OCI-LY3 (cell line): ENCODE data around the gene MEX3D.

Experiments used
- H2AFZ ChIP-seq: fragments of 200-600, 300-600 bp; shearing (Covaris generic); 2 replicates; pipeline ENCODE4 v1.6.0; 2014; ENCODE audit warnings: antibody characterized with exemption, low read depth, low read length
- H3K27ac ChIP-seq: fragments of 200-600, 300-600 bp; sonication (generic); 2 replicates; pipeline ENCODE4 v1.5.1; 2014; ENCODE audit warnings: mild to moderate bottlenecking, low read length, moderate library complexity, mixed read lengths
- H3K27me3 ChIP-seq: fragments of 200-600, 300-600 bp; sonication (generic); 2 replicates; pipeline ENCODE4 v1.6.1; 2014; ENCODE audit warnings: low read depth, low read length, mixed read lengths
- H3K36me3 ChIP-seq: fragments of 200-600, 300-600 bp; sonication (generic); replicated peaks from 2 replicates; pipeline ENCODE3; 2014; ENCODE audit warnings: low read depth, low read length, mixed read lengths
- H3K4me1 ChIP-seq: fragments of 300-600, 200-600 bp; sonication (generic); 2 replicates; pipeline ENCODE4 v1.6.1; 2014; ENCODE audit warnings: low read length, mixed read lengths
- H3K4me2 ChIP-seq: fragments of 200-600, 300-600 bp; sonication (generic); 2 replicates; pipeline ENCODE4 v1.6.1; 2014; ENCODE audit warnings: low read length, mixed read lengths
- H3K4me3 ChIP-seq: fragments of 300-600, 200-600 bp; sonication (generic); 2 replicates; pipeline ENCODE4 v1.5.1; 2014; ENCODE audit warnings: antibody characterized with exemption, mild to moderate bottlenecking, low read length, moderate library complexity
- H3K79me2 ChIP-seq: fragments of 300-600, 200-600 bp; shearing (Covaris generic); 2 replicates; pipeline ENCODE4 v1.6.1; 2014; ENCODE audit warnings: mild to moderate bottlenecking, low read length, mixed read lengths
- H3K9ac ChIP-seq: fragments of 300-600, 200-600 bp; shearing (Covaris generic); 2 replicates; pipeline ENCODE4 v1.6.0; 2014; ENCODE audit warnings: mild to moderate bottlenecking, low read length, moderate library complexity
- H3K9me3 ChIP-seq: fragments of 200-600, 300-600 bp; shearing (Covaris generic); 2 replicates; pipeline ENCODE4 v1.6.1; 2014; ENCODE audit warnings: low read length, mixed read lengths; ENCODE audit not compliant: insufficient read depth
- H4K20me1 ChIP-seq: fragments of 200-600, 300-600 bp; sonication (generic); 2 replicates; pipeline ENCODE4 v1.6.1; 2016; ENCODE audit warnings: low read length, mixed read lengths; ENCODE audit not compliant: insufficient read depth
- EZH2phosphoT487 ChIP-seq: fragments of 200-600 bp; shearing (Covaris generic); IDR thresholded peaks from 2 replicates; pipeline ENCODE4 v1.6.1; 2018; ENCODE audit warnings: antibody characterized with exemption, mixed run types, low read depth
- TF ChIP-seq, protein P1 (sequence below): fragments of 200-600, 300-600 bp; sonication (generic); IDR thresholded peaks from 2 replicates; pipeline ENCODE4 v1.5.1; 2014; ENCODE audit warnings: antibody characterized with exemption, low read length, low read depth

The MEX3D gene

DNA sequence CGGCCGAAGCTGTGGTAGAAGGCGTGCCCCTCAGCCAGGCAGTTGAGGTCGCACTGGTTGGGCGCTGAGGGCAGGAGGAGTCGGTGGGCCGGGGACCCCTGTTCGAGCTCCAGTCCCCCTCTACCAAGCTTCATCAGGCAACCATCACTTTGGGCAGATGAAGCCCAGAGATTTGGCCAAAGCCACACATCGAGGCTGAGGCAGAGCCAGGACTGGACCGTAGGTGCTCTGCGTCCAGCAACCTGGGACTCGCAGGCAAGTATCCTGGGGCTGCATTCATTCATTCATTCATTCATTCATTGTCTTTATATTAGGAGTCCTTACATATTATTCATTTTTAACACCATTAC, 59.6 kb downstream of the MEX3D start:
- no peaks in the 10 kb centered on the region for H3K36me3 ChIP-seq
- H3K4me3 ChIP-seq = no peak overlapping the region
- no peaks in the 10 kb centered on the region for H3K9me3 ChIP-seq
- no peak overlapping the region for H3K9ac ChIP-seq
- H2AFZ ChIP-seq = no peak overlapping the region
- H3K27me3 ChIP-seq = peaks cover 4% of the 10 kb centered on the region; the same call in 1 of the 2 replicates
- no peak overlapping the region for H3K27ac ChIP-seq
- no peaks in the 10 kb centered on the region for H3K79me2 ChIP-seq
- no peaks in the 10 kb centered on the region for H4K20me1 ChIP-seq
- H3K4me2 ChIP-seq = no peak overlapping the region
- TF ChIP-seq EZH2phosphoT487 = no peak
- TF ChIP-seq, protein P1, sequence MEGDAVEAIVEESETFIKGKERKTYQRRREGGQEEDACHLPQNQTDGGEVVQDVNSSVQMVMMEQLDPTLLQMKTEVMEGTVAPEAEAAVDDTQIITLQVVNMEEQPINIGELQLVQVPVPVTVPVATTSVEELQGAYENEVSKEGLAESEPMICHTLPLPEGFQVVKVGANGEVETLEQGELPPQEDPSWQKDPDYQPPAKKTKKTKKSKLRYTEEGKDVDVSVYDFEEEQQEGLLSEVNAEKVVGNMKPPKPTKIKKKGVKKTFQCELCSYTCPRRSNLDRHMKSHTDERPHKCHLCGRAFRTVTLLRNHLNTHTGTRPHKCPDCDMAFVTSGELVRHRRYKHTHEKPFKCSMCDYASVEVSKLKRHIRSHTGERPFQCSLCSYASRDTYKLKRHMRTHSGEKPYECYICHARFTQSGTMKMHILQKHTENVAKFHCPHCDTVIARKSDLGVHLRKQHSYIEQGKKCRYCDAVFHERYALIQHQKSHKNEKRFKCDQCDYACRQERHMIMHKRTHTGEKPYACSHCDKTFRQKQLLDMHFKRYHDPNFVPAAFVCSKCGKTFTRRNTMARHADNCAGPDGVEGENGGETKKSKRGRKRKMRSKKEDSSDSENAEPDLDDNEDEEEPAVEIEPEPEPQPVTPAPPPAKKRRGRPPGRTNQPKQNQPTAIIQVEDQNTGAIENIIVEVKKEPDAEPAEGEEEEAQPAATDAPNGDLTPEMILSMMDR = no peak
- H3K4me1 ChIP-seq = no peaks in the 10 kb centered on the region

DNA sequence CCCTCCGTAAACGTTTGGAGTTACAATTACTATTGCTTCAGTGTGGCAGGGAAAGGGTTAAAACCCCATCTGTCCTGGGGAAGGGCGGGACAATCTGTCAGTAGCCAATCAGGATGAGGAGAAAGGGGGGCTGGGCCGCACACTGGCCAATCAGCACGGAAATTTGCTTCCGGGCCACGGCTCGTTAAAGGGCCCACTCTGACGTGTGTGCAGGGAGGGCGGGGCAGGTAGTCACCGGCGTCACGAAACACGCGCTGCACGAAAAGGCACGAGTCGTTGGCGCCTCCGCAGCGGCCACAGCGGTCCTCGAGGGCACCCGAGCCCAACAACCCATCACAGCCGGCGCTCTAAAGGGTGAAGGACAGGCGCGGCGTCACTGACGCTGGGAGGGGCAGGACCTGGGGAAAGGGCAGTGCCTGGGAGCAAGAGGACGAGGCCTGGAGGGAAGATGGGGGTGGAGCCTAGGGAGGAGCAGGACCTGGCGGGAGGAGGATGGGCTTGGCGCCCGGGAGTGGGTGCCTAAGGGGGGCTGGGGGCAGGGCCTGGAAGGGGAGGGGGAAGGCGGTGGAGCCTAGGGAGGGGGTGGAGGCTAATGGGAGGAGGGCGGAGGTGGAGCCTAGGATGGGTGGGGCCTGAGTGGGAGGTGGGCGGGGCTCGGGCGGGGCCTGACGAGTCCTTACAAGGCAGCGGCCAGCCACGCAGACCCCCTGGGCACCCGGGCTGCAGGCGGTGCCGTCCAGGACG, 60.2 kb downstream of the MEX3D start:
- no peaks in the 10 kb centered on the region for H3K4me1 ChIP-seq
- H3K4me2 ChIP-seq = no peak overlapping the region
- H3K36me3 ChIP-seq = no peaks in the 10 kb centered on the region
- H2AFZ ChIP-seq = no peak overlapping the region
- no peak overlapping the region for H3K27ac ChIP-seq
- TF ChIP-seq EZH2phosphoT487 = no peak
- TF ChIP-seq, protein P1 = no peak
- H3K9ac ChIP-seq = no peak overlapping the region
- peaks cover 4% of the 10 kb centered on the region; the same call in 1 of the 2 replicates for H3K27me3 ChIP-seq
- H4K20me1 ChIP-seq = no peaks in the 10 kb centered on the region
- H3K4me3 ChIP-seq = no peak overlapping the region
- H3K9me3 ChIP-seq = no peaks in the 10 kb centered on the region
- H3K79me2 ChIP-seq = no peaks in the 10 kb centered on the region

DNA sequence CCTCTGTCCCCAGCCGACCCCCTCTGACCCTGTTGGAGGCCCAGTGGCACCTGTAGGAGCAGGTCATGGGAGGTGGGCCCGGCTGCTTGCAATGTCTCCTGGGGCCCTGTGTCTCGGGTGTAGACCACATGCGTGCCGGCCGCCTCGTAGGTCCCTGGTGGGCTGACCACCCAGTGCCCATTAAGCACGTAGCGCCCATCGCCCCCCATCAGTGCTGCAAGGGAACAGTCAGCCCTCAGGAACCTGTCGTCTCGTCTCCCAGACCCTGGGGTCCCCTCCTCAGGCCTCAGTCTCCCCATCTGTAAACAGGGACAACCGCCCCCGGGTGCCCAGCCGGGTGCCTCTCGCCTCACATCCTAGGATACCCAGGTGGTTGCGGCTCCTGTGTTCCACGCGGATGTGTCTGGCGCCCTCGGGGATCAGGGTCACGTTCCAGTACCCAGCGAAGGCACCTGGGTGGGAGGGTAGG, 60.9 kb downstream of the MEX3D start:
- Histone ChIP-seq H3K4me3 (no peak overlapping the region), H3K4me1 (no peaks in the 10 kb centered on the region), H3K4me2 (no peak overlapping the region), H3K9me3 (no peaks in the 10 kb centered on the region), H3K9ac (no peak overlapping the region), H3K27me3 (peaks cover 4% of the 10 kb centered on the region; the same call in 1 of the 2 replicates), H3K36me3 (no peaks in the 10 kb centered on the region), H4K20me1 (no peaks in the 10 kb centered on the region), H3K27ac (no peak overlapping the region), H2AFZ (no peak overlapping the region), H3K79me2 (no peaks in the 10 kb centered on the region)
- no peak for TF ChIP-seq EZH2phosphoT487
- TF ChIP-seq, protein P1 = no peak

DNA sequence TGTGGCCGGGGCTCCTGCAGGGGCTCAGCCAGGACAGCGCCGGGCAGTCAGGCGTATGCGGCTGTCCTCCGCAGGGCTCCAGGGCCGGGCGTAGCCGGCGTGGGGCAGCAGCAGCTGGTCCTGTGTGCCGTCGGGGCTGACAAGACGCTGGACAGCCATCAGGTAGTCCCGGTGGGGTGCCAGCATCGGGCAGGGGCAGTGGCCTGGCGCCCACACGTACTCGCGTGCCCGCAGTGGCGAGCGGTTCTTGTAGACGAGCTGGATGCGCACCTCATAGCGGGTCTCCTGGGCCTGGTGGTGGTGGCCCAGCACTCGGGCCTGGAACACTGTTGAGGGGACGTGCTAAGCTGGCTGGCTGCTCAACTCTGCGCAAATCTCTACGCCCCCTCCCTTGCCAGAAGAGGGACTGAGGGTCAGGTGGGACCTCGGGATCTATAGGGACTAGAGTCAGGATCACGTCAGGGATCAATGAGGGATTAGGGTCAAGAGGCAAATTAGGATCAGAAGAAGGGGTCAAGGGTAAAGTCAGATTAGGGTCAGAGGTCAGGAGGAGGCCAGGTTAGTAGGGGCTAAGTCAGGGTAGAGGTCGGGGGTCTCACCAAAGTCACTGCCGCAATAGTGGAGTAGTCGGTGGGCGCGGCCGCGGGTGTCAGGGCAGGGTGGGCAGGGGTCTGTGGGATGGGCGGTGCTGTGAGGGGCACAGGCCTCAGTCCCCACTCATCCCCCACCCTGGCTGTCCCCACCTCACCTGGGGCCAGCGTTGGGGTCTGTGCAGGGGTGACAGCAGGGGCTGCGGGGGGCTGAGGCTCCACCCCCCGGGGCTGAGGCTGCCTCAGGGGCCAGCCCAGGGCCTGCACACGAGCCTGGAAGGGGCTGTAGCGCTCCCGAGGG, 61.9 kb downstream of the MEX3D start:
- Histone ChIP-seq H3K9ac (no peak overlapping the region), H3K27me3 (peaks cover 4% of the 10 kb centered on the region; the same call in 1 of the 2 replicates), H3K4me2 (no peak overlapping the region), H4K20me1 (no peaks in the 10 kb centered on the region), H3K9me3 (no peaks in the 10 kb centered on the region), H3K4me1 (no peaks in the 10 kb centered on the region), H3K36me3 (no peaks in the 10 kb centered on the region), H3K4me3 (no peak overlapping the region), H2AFZ (no peak overlapping the region), H3K27ac (no peak overlapping the region), H3K79me2 (no peaks in the 10 kb centered on the region)
- TF ChIP-seq, protein P1 = no peak
- TF ChIP-seq EZH2phosphoT487 = no peak
